Measurements from ENCODE around the gene CAMK2B. TPM values are rescaled to one million over a fixed set of nuclear protein-coding genes. Genes with fewer than 3 reads are reported as not detected.

The CAMK2B gene
- total RNA-seq: 0.27 and 0.30 TPM in 2 replicates

DNA sequence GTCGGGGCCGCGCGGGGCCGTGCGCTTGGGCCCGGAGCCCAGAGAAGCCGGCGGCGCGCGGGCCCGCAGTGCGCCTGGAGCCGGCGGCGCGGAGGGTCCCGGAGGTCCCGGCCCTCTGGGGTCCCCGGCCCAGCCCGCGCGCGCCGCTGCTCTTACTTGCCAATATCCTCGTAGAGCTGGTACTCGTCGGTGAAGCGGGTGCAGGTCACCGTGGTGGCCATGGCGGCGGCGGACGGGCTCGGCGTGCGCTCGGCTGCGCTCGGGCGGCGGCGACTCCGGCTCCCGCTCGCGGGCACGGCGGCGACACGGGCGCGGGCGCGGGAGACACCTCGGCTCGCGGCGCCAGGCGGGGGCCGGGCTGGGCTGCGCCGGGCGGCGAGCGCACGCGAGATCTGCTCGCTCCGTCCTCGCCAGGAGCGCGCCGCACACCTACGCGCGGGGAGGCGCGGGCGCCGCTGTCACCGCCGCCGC lies at the start of gene CAMK2B:
CAMK2B (minus strand) TSS at position 394 of the 471 bp plus-strand sequence; CDS start at position 221, 173 bp downstream.
- intact Hi-C loops (cut with micrococcal nuclease): no loop called here

DNA sequence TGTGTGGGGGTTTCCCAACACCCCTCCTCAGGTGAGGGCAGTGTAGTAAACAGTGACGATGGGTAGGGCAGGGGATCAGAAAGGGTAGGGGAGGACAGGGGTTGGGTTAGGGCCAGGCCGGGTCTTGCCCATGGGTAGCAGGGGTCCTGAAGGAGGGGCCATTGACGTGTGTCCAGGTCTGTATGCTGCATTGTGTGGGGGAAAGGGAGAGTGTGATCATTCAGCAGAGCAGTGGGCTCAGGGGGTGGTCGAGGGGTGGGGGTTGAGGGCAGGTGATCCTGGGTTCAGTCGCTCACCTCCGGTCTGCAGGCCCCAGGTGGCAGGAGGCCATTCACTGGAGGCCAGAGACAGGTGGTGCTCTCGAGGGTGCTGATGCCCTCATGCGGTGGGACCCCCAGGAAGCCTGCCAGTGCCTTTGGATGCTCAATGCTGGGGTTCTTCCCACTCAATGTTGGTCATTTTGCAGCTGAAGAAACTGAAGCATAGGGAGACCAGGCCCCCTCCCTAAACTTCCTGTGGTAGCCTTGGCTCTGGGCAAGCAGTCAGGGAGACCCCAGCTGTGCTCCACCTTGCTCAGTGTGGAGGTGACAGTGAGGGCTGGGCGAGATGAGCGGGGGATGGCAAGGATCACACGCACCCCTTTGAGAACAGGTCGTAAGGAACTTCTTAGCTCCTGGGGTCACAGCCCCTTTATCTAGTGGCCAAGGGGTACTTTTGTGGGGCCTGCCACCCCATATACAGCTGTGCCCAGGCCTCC lies 48.8 kb upstream of the CAMK2B start:
- intact Hi-C loops (cut with micrococcal nuclease): no loop called here

DNA sequence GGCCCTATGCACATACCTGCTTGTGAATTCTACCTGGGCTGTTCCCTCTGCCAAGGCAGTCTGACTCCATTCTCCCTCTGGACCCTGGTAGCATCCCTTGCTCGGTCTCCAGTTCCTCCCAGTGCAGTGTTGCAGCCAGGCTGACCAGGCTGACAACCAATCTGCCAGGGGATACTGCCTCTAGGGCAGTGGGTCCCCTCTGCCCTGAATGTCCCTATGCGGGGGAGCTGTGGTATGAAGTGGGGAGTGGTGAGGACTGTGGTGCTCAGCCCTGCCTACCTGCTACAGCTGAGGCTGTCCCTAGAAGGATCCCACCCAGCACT lies 48.0 kb upstream of the CAMK2B start:
- intact Hi-C loops (cut with micrococcal nuclease): no loop called here

DNA sequence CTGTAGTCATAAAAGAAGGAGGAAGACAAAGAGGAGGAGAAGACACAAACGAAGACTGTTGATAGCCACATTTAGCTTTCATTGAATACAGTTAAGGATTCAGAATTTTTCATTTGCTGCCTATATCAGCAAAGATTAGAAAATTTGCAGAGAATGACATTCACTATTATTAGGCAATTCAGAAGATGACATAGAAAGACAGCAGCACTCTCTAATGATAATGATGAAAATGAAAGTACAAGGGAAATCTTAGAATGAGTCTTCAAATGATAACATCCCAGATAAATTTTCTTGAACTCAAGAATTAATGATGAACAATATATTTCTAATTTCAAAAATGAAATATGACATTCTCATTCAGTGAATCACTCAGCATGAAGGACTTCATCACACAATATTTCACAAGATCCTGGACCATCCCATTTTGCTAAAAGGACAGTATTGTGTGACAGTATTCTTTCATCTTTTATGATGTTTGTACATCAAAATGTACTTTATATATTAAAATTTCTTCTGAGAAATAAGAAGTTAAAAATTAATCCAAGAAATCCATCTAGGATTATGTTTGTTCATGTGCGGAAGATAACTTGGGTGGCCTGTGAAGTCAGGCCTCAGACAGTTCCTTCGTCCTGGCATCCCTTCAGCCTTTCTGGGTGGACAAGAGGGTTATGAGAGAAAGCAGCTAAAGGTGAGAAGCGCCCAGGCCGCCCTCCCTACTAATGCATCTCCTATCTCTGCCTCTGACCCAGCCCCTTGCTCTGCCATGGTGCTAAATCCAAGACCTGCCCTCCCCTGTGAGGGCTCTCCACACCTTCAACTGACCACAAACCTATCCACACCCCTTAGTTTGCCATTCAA lies 47.4 kb upstream of the CAMK2B start:
- intact Hi-C loops (cut with micrococcal nuclease): no loop called here

DNA sequence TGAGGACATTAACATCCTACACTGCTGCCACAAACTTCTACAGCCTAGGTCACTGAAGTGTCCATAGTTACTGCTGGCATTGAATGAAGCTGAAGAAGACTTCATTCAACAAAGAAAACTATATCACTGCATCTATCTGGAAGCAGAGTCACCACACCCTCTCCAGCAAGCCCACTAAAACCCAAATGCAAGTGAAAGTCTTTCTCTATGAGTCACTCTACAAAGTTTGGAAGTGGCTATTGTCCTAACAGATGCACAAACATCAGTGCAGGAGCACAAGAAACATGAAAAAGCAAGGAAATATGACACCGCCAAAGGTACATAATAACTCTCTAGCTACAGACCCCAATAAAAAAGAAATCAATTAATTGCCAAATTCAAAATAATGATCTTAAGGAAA lies 43.5 kb upstream of the CAMK2B start:
- intact Hi-C loops (cut with micrococcal nuclease): no loop called here

DNA sequence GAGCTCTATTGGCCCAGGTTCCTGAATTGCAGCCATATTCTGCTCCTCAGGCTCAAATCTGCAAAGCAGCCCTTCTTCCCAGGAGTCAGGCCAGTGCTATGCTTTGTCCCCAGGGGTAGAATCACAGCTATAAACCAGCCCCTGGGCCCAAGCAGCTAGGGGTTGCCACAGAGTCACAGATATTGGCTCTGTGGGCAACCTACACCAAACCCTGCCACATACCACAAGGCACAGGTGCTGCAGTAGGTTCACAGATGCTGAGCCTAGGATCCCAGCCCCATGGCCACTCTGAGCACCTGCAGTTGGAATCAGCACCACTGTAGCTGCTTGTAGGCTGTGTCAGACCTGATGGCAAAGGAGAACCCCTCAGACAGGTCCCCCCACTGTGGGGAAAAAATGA lies 43.1 kb upstream of the CAMK2B start:
- intact Hi-C loops (cut with micrococcal nuclease): no loop called here

DNA sequence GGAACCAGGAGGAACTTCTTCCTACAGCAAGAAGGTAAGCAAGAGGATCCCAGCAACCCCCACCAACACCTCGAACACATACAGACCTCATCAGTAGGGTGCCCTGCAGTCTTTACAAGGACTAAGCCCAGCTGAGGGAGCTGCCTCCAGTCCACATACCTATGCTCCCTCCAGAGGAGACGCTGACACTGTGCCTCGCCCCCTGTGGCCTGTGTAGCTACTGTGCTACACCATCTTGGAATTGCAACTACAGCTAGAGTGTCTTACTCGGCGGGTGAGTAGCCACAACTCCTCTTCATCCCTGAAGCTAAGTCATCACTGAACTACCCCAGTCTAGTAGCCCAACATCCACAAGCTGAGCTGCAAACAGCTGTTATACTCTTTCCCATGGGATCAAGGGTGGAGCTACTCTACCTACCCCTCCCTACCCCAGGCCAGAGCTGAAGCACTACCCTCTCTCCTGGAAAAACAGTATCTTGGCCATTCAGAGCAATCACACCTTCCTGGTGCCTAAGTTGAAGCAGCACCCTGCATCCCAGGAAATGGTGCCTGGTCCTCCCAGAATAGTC lies 42.2 kb upstream of the CAMK2B start:
- intact Hi-C loops (cut with micrococcal nuclease): no loop called here

DNA sequence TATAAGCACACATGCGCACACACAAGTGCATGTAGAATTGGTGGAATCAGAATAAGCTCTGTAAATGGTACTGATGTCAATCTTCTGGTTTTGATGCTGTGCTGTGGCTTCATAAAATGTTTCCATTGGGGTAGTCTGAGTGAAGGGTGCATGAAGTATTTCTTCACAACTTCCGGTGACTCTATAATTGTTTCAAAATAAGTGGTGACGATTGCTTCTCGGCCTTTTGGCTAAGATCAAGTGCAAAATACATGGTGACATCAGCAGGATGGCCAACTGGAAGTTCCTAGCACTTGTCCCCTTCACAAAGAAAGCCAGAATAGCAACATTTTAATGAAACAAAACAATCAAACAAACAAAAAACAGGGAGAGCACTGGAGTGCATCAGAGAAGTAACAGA lies 41.6 kb upstream of the CAMK2B start:
- intact Hi-C loops (cut with micrococcal nuclease): no loop called here

DNA sequence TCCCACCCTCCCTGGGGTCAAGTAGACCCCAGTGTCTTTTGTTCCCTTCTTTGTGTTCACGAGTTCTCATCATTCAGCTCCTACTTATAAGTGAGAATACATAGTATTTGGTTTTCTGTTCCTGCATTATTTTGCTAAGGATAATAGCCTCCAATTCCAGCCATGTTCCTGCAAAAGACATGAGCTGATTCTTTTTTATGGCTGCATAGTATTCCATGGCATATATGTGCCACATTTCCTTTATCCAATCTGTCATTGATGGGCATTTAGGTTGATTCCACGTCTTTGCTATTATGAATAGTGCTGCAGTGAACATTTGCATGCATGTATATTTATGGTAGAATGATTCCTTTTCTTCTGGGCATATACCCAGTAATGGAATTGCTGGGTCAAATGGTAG lies 28.3 kb upstream of the CAMK2B start:
- intact Hi-C loops (cut with micrococcal nuclease): no loop called here

DNA sequence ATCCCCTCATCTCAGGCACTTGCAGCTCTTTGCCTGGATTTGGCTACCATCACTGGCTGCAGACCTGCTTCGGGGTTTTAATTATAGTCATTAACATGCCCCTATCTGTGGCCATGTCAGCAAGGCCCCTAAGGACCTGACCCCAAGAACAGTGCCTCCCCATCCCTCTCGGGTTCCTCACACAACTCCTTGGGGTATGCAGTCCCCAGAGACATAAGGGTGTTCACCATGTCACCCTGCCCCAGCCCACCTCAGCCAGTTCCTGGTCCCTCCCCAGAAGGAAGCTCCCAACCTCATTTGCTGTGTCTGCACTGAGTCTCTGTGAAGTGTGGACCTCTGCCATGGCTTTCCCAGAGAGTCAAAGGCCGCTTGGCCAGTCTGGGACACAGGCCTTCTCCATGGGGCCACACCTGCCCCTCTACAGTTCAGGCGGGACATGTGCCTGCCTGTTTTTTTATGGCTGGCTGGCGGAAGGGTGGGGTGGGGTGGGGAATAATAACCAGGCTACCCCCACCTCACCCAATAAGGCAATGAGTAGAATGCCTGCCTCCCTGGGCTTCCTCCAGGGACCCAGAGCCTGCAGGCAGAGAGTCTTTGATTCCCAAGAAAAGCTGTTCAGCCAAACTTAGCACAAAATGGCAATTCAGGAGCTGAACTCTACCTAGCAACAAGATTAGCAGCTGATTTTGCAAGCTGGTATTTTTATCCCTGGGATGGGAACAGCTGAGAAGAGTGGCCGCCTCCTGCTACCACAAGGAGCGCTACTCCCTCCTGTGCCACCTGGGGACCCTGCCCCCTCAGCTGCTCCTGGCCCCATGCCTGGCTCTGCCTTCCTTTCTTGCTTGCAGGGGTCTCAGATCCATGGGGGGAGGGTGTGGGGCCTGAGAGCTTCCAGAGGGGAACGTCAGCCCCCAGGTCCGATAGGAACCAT lies 23.7 kb upstream of the CAMK2B start:
- intact Hi-C loops (cut with micrococcal nuclease): no loop called here

DNA sequence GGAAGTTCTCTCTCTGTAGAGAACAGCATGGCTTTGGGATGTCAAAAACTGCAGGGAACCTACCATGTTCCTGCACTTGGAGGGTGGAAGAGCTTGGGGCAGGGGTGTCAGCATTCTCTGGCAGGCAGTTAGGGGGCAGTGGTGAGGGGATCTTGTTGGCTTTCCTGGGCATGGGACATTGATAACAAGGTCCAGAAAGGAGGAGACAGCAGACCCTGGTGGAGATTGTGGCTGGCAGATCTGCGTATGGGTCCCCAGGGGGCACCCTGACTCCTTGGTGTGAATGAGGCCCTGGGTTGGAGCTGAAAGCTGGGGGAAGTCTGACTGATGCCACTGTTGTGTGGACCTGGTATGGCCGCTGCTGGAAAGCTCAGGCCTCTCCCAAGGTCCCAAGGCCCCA lies 22.9 kb upstream of the CAMK2B start:
- intact Hi-C loops (cut with micrococcal nuclease): no loop called here

DNA sequence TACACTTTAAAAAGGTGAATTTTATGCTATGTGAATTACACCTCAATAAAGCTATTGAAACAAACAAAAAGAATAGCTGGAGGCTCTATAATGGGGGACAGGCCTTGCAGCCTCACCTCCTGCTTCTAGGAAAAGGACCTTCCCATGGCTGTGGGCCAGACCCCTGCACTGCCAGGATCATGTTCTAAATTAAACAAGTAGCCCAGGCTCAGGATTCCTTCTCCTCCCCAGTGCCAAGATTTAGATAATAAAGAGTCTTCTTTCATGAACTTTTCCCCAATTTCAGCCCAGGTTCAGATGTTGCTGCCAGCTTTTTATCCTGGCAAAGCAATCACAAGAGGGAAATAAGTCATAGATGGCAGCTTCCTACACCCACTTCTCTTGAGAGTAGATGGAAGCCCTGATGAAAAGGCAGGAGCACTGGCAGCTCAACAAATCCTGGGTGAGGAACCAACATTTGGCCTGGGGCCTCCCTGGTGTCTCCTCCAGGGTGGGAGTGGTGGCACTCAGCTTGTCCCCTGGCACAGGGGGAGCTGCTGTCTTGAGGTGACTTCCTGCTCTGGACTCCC lies 22.2 kb upstream of the CAMK2B start:
- intact Hi-C loops (cut with micrococcal nuclease): no loop called here

DNA sequence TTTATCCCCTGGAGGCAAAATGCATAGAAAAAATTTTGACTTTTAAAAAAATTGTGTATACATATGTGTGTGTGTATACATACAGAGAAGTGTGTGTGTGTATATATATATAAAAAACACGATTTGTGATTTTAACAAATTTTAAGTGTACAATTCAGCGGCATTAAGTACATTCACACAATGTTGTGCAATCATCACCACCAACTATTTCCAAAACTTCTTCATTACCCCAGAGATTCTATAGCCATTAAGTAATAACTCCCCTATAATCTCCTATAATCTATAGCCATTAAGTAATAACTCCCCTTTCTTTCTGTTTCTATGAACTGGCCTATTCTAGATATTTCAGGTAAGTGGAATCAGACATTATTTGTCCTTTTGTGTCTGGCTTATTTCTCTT lies 20.7 kb upstream of the CAMK2B start:
- intact Hi-C loops (cut with micrococcal nuclease): no loop called here

DNA sequence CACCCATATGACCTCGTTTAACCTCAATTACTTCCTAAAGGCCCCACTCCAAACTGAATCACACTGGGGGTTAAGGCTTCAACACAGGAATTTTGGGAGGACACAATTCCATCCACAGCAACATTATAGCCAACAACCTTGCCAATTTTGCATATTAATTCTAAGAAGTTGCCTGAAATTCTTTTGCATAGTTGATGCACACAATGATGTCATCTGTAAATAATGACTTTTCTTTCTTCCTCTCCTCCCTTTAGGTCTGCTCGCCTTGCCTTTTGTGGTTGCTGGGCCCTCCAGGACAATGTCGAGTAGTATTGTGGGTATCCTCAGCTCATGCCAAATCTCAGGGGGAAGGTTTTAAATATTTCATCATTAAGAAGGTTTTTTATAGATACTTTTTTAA lies 16.0 kb upstream of the CAMK2B start:
- intact Hi-C loops (cut with micrococcal nuclease): no loop called here

DNA sequence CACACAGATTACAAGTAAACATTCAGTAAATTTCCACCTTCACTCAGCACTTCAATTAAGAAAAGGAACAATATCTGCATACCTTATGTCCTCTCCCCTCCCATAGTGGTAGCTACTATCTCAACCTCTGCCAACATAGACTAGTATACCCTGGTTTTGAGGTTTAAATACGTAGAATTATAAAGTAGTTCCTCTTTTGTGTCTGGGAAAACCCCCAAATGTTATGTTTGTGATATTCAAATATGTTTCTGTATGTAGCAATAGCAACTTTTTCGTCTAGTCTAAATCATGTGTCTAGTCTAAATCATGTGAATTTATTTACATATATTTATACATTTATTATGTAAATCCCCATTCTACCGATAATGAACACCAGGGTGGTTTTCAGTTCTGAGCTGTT lies 13.2 kb upstream of the CAMK2B start:
- intact Hi-C loops (cut with micrococcal nuclease): no loop called here

DNA sequence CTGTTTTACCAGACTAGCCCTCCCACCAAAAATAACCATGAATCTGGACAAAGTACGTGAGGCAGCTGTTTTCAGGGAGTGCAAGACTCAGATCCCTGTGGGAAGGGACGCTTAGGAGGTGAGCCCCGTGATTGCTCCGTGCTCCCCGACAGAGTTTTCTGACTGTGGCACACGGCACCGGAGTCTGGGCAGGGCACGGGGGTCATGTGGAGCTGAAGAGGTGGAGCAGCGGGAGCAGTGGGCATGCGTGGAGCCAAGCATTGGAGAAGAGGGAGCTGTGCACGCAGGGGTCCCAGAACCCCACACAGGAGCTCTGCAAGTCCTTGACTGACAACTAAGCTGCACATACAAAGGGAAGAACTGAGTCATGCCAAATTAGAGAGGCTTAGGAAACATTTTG lies 11.1 kb upstream of the CAMK2B start:
- intact Hi-C loops (cut with micrococcal nuclease): no loop called here

DNA sequence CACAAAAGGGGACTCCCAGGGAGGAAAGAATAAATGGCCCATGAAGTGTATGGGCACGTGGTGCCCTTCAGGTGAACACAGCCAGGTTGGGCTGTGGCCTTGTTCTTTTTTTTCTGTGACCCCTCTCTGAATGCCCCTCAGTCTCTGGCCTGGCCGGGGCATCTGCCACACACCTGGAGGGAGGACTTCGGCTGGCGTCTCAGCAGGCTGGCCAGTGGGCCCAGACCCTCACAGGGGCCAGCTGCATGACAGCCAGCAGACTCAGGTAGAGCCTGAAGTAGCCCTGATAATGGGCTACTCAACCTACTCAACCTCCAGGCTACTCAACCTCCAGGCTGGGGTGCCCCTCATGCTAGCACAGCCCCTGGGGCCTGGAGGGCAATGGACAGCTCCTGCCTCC lies 9.8 kb upstream of the CAMK2B start:
- intact Hi-C loops (cut with micrococcal nuclease): no loop called here

DNA sequence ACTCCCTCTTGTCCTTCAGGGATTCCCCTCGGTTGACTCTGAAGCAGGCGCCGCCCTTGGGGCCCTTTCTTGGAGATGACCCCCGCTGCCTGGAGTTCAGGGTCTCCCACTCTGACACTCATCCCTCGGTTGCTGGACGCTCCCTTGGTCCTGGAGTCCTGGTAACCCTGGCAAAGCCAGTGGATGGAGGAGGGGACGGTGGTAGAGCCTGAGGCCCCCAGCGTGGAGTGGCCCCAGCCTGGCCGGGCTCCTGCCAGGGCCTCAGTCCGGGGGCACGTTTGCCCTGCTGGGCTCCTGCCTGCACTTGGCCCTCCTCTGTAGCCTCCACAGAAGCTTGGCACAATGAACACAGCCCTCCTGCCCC lies 9.3 kb upstream of the CAMK2B start:
- intact Hi-C loops (cut with micrococcal nuclease): no loop called here

DNA sequence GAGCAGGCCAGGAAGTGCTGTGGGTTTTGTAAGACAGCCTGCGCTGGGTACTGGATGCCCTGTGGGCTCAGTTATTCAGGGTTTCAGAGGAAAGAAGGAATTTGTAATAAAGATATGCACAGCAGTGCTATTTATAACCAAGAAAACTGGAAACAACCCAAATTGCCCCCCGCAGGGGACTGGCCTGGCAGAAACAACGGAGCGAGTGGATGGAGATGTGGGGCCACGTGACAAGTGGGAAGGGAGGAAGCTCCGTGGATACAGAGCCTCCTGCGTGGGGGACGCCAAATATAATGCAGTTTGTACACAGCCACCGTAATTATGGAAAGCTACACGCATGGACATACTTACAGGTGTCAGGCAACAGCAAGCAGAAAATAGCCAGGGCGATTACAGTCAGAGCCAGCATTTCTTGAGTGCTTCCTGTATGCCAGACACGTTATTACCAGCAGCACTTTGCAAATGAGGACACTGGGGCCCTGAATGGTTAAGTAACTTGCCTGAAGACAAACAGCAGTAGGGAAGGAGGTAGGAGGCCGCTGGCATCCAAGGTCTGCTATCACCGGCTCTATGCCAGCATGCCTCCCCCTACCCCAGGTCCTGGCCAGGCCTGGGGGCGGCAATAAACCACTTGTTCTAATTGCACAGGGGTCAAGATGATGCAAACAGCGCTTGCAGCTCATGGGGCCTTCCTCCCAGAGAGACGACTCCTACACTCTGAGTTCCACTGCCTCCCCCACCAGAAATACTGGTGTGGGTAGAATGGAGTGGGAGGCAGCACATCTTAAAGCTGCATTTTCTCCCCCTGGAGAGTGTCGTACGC lies 8.7 kb upstream of the CAMK2B start:
- intact Hi-C loops (cut with micrococcal nuclease): no loop called here

DNA sequence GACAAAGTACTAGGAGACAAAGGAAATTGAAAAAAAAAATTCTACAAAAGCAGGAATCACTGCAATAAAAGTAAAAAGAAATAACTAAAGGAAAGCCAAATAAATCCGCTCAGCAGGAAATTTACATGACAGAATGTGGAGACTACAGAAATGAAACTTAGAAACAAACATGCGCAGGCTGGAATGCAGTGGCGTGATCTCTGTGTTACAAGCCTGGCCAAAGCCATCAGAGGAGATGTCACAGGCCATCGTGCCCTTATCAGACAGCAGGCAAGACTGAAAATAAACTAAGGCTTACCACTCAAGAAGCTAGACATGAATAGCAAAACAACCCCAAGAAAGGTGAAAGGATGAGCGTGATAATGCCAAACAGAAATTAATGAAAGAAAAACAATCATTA lies 6.3 kb upstream of the CAMK2B start:
- intact Hi-C loops (cut with micrococcal nuclease): no loop called here

Measured in T-helper 2 cell treated with Interferon-gamma antibody and Interleukin-4, amounts not matched to agents 100 ng/mL and 5 ng/mL, for 36 hours (primary cell).